GM11168 (cell line): ENCODE data around the gene PSMG3.

Experiments used
- in situ Hi-C: fragments of 300-500 bp; cut with MboI; formaldehyde crosslinking; loops from one replicate; pipeline ENCODE4 v1.12.0; 2022; ENCODE audit warnings: low sequenced_read_pairs; ENCODE audit not compliant: unreplicated experiment

Gene PSMG3

GRCh38 chr7:1569833-1570632, at the start of gene PSMG3:
Gene PSMG3, minus strand, starts transcription at chr7:1570032. Its CDS starts 693 bp downstream, at chr7:1569339.
- in situ Hi-C loops = loop anchor here (10.0 kb wide), 1 partner anchor 785 kb away; the partner anchor contains the start of gene EIF3B

DNA sequence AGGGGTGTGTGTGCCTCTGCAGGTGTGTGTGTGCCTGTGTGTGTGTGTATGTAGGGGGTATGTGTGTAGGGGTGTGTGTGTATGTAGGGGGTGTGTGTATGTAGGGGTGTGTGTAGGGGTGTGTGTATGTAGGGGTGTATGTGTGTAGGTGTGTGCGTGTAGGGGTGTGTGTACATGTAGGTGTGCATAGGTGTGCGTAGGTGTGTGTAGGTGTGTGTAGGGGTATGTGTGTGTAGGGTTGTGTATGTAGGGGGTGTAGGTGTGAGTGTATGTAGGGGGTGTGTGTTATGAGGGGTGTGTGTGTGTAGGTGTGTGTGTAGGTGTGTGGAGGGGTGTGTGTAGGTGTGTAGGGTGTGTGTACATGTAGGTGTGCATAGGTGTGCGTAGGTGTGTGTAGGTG, 48.6 kb upstream of the PSMG3 start:
- in situ Hi-C loops = no loop called here

GRCh38 chr7:1617957-1618356, 48.1 kb upstream of the PSMG3 start:
- in situ Hi-C loops = no loop called here

DNA sequence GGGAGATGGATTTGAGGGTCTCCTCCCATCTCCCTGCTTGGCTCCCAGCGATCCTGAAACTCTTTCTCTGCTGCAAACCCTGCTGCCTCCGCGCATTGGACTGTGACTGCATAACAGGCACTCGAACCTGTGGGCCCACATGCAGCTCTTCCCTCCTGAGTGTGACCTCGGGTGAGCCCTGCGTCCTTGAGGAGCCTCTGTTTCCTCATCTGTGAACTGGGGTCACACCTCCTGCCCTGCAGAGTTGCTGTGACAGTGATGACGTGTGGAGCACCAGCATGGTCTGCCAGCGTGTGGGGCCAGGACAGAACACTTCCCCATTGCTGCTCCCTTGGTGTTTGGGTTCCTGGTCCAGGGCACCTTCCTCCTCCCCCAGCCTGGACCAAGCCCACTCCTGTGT, 46.9 kb upstream of the PSMG3 start:
- in situ Hi-C loops = no loop called here

GRCh38 chr7:1611708-1612241, 41.9 kb upstream of the PSMG3 start:
- in situ Hi-C loops = no loop called here

DNA sequence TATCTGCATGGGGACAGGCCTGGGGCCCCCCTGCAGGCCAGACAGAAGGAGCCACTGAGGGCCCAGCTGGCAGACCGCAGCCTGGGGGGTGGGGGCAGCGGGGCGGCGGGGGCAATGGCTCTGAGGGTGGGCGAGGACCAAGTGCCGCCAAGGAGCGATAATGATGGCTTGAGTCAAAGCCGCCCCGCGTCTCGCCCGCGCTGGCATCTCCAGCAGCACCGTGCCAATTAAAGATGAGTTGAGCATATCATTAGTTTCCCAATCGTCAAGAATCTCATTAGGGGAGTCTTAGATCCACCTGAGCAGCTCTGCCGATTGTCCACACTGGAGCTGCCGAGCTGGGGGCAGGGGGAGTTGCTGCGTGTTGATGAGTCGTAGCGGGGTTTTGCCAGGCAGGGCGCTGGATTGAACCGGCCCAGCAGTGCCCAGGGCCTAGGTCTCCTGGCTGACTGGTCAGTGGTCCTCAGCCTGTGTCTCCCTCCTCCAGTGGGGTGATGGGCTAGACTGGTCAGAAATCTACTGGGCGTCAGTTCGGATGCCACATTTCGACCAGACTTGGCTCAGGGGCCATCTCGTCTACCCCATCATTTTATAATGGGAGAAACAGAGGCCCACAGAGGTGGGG, 41.0 kb upstream of the PSMG3 start:
- in situ Hi-C loops = no loop called here

DNA sequence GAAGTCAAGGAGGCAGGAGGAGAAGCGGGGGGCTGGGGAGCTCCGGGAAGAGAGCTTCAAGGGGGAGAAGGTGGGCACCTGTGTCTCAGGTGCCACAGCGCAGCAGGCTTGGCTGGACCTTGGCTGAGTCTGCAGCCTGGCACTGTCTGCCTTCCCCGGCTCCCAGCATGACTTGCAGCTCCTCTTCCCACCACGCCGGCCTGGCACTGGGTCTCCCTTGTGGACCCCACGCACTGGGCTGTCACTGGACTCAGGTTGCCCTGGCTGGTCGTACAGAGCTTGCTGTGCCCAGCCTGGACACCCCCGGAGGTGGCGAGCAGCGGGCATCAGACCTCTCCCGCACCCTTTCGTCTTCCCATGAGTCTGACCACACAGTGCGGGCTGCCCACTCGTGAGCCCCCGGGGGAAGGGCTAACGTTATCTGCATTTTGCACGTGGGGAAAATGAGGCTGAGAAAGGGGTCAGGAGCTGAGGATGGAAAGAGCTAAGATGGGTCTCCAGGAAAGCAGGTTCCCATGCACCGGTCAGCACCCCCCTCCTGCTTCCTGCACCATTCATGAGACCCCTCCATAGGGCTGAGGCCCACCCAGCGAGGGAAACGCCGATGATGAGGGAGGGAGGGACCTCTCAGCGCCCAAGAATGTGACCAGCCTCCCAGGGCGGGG, 40.3 kb upstream of the PSMG3 start:
- in situ Hi-C loops = no loop called here

DNA sequence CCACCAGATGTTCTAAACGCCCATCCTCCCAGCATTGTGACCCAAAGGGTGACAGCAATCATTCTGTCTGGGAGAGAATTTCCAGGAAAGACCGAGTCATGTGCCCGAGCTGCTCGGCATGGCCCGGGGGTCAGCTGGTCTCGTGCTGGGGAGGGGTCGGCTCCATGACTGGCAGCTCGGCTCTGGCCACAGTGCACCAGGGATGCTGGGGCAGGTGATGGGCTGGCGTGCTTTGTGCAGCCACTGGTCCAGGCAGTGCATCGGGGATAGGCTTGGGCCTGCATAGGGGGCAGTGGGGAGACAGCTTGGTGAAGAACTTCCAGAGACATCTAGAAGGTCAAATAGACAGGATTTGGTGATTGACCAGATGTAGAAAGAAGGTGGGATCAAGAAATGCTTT, 39.2 kb upstream of the PSMG3 start:
- in situ Hi-C loops = no loop called here

DNA sequence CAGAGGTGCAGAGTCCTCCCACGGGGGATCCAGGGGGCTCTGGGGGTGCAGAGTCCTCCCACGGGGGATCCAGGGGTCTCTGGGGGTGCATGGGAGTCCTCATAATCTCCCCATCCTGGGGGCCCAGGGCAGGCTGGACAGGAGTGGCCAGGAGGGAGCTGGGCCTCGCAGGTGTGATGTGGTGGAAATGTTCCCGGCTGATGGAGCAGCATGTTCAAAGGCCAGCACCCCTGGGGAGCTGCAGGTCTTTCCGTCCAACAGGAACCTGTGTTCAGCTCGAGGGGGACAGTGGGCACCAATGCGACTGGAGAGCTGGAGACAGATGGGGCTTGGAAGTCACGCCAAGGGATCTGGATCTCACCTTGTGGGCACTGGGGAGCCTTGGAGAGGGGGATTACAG, 38.5 kb upstream of the PSMG3 start:
- in situ Hi-C loops = no loop called here

- in situ Hi-C loops = no loop called here
Measured at GRCh38 chr7:1607696-1608095, 37.9 kb upstream of the PSMG3 start.

DNA sequence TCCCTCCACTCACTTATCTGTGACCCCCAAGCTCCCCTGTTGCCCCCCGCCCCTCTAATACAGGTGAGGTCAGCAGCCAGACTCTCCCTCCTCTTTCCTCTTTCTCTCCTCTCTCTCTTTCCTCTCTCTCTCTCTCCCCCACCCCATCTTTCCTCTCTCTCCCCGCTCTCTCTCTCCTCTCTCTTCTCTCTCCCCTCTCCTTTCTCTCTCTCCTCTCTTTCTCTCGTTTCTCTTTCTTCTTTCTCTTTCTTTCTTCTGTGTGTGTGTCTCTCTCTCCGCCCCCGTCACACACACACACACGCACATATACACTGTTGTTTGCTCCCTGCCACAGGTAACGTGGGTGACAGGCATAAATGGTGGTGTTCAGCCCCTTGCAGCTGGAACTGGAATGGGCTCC, 37.2 kb upstream of the PSMG3 start:
- in situ Hi-C loops = no loop called here

DNA sequence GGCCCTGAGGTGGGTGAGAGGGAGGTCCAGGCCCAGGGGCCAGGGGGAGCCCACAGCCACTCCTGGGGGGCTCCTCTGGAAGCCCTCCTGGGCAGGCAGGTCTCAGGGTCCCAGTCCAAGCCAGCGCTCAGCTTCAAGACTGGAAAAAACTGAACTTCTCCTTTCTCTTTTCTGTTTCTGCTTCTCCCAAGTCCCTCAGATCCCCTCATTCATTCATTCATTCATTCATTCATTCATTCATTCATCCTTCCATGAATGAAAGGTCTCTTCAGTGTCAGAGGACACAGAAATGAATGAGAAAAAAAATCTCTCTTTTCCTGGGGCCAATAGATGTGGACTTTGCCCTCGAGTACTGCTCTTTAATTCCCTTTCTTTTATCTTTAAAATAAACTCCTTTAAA, 34.6 kb upstream of the PSMG3 start:
- in situ Hi-C loops = no loop called here

- in situ Hi-C loops = no loop called here
Measured at GRCh38 chr7:1603346-1604225, 33.8 kb upstream of the PSMG3 start.

GRCh38 chr7:1602386-1602785, 32.6 kb upstream of the PSMG3 start:
- in situ Hi-C loops = no loop called here

- in situ Hi-C loops = no loop called here
Measured at GRCh38 chr7:1601956-1602355, 32.1 kb upstream of the PSMG3 start.

DNA sequence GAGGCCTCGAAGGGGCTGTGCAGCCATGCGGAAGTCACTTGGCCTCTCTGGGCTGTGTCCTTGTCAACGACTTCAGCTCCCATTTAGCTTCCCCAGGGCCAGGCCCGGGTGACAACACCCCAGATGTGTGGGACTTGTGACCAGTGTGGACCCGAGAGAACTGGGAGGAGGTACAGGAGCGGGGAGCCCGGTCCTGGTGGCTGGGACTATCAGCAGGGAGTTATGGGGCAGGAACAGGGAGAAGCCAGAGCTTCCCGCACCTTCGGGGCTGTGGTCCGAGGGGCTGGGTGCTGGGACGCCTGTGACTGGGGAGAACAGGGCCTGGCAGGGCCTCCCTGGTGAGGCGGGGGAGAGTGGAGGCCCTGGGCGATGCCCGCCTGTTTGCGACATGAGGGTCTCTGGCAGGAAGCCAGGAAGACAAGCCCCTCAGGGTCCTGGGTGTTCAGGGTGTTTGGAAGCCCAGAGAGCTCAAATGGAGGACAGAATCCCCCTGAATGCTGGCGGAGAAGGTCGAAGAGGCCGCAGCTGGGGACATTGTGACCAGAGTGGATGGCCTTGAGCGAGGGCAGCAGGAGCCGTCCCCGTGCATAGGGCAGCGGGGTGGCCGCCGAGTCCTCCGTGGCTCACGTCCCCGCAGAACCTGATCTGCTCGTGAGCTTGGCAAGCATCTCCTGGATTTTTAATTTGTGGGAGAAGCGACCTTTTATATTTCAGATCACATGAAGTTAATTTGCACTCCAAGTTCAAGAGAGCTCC, 30.0 kb upstream of the PSMG3 start:
- in situ Hi-C loops = no loop called here

GRCh38 chr7:1598961-1599639, 29.3 kb upstream of the PSMG3 start:
- in situ Hi-C loops = no loop called here

DNA sequence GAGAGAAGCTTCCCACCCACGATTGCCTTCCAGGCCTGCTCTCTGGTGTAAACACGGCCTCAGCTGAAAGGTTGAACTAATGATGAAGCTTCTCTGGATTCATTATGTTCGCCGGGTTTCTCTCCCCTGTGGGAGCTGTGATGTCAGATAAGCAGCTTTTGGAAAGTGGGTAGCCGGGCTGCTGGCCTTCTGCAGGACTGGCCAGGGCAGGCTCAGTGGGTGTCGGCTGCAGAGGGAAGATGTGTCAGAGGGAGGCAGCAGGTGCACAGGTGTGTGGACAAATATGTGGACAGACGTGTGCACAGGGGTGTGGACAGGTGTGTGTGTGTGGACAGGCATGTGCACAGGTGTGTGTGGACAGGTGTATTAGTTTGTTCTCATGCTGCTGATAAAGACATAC, 28.5 kb upstream of the PSMG3 start:
- in situ Hi-C loops = no loop called here

DNA sequence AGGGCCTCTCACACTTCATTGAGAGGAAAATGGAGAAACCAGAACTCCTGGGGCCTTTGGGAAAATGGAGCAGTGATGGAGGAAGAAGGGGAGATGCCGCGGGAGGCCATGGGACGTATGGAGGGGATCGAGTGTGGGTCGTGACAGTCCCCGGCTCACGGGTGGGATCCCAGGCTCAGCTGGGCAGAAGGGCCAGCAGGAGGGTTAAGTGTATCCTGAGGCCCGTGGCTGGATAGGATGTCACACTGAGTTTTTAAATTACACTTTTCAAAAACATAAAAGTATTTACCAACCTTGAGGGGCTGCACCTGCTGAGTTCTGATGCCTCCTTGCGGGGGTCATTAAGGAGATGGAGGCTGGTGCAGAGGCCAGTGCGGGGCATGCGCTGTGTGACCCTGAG, 28.0 kb upstream of the PSMG3 start:
- in situ Hi-C loops = no loop called here
